HFFc6 (cell line): ENCODE data around the gene ADCY4. TPM values are rescaled to one million over a fixed set of nuclear protein-coding genes. Genes with fewer than 3 reads are reported as not detected.
A peak's percentile ranks its signal among the peaks of the same experiment; 100 is the strongest.

Experiments used
- DNase-seq: peaks from one replicate; pipeline ENCODE4 v3.0.0-alpha.2; 2018
- H3K27ac Mint-ChIP-seq: 2 replicates; pipeline ENCODE4 v1.8.0; 2020; ENCODE audit warnings: mild to moderate bottlenecking, mixed read lengths
- H3K27me3 Mint-ChIP-seq: 2 replicates; pipeline ENCODE4 v1.8.0; 2021; ENCODE audit warnings: mild to moderate bottlenecking, moderate library complexity, mixed read lengths; ENCODE audit not compliant: insufficient read depth
- H3K36me3 Mint-ChIP-seq: 2 replicates; pipeline ENCODE4 v1.8.0; 2021; ENCODE audit warnings: low read depth, mixed read lengths
- H3K4me1 Mint-ChIP-seq: 2 replicates; pipeline ENCODE4 v1.8.0; 2020; ENCODE audit warnings: low read depth, mixed read lengths
- H3K4me3 Mint-ChIP-seq: 2 replicates; pipeline ENCODE4 v1.8.0; 2020; ENCODE audit warnings: mild to moderate bottlenecking, moderate library complexity, mixed read lengths
- H3K9me3 Mint-ChIP-seq: 2 replicates; pipeline ENCODE4 v1.8.0; 2020; ENCODE audit warnings: mild to moderate bottlenecking, mixed read lengths
- total RNA-seq, 6 experiments: library from RNA; stranded (reverse); fragmentation: NEBNext Ultra II Directional; extraction: Animal tissue kit (Norgen Biotek cat#: 25700); gene quantifications; 2 replicates in 1 of 6; 3 replicates in 5 of 6; pipeline ENCODE4 v1.2.3, GENCODE V29; 2021
- TF ChIP-seq, protein P1 (sequence below): fragments of 200-600 bp; sonication (generic); IDR thresholded peaks from 2 replicates; pipeline ENCODE4 v1.5.0; 2021; ENCODE audit warnings: antibody characterized with exemption, mild to moderate bottlenecking

The ADCY4 gene
- total RNA-seq, 6 experiments from 2014 or later: 0.25 to 0.41 (median 0.34) TPM; not detected in 3

GRCh38 chr14:24317141-24317928 lies 17.5 kb downstream of the ADCY4 start:
- Mint-ChIP-seq H3K36me3 (no peaks in the 10 kb centered on the region), H3K4me1 (peaks cover 15% of the 10 kb centered on the region), H3K4me3 (no peak overlapping the region), H3K9me3 (no peaks in the 10 kb centered on the region), H3K27me3 (peaks cover 26% of the 10 kb centered on the region), H3K27ac (peak overlapping the region; percentile 67)
- peak; percentile 45 for DNase-seq
- TF ChIP-seq, protein P1, sequence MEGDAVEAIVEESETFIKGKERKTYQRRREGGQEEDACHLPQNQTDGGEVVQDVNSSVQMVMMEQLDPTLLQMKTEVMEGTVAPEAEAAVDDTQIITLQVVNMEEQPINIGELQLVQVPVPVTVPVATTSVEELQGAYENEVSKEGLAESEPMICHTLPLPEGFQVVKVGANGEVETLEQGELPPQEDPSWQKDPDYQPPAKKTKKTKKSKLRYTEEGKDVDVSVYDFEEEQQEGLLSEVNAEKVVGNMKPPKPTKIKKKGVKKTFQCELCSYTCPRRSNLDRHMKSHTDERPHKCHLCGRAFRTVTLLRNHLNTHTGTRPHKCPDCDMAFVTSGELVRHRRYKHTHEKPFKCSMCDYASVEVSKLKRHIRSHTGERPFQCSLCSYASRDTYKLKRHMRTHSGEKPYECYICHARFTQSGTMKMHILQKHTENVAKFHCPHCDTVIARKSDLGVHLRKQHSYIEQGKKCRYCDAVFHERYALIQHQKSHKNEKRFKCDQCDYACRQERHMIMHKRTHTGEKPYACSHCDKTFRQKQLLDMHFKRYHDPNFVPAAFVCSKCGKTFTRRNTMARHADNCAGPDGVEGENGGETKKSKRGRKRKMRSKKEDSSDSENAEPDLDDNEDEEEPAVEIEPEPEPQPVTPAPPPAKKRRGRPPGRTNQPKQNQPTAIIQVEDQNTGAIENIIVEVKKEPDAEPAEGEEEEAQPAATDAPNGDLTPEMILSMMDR: no peak

DNA sequence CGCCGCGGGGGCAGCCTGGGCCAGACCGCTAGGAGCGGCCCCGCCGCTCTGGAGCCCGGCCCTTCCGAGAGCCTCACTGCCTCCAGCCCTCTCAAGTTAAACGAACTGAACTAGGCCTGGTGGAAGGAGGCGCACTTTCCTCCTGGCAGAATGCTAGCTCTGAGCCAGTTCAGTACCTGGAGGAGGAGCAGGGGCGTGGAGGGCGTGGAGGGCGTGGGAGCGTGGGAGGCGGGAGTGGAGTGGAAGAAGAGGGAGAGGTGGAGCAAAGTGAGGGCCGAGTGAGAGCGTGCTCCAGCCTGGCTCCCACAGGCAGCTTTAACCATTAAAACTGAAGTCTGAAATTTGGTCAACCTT lies 18.3 kb downstream of the ADCY4 start:
- Mint-ChIP-seq H3K36me3 (no peaks in the 10 kb centered on the region), H3K27ac (no peak overlapping the region), H3K27me3 (peaks cover 26% of the 10 kb centered on the region), H3K9me3 (no peaks in the 10 kb centered on the region), H3K4me1 (peaks cover 15% of the 10 kb centered on the region), H3K4me3 (no peak overlapping the region)
- no peak for DNase-seq
- TF ChIP-seq, protein P1: no peak

DNA sequence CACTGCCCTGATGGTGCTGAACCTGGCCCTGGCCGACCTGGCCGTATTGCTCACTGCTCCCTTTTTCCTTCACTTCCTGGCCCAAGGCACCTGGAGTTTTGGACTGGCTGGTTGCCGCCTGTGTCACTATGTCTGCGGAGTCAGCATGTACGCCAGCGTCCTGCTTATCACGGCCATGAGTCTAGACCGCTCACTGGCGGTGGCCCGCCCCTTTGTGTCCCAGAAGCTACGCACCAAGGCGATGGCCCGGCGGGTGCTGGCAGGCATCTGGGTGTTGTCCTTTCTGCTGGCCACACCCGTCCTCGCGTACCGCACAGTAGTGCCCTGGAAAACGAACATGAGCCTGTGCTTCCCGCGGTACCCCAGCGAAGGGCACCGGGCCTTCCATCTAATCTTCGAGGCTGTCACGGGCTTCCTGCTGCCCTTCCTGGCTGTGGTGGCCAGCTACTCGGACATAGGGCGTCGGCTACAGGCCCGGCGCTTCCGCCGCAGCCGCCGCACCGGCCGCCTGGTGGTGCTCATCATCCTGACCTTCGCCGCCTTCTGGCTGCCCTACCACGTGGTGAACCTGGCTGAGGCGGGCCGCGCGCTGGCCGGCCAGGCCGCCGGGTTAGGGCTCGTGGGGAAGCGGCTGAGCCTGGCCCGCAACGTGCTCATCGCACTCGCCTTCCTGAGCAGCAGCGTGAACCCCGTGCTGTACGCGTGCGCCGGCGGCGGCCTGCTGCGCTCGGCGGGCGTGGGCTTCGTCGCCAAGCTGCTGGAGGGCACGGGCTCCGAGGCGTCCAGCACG lies 18.9 kb downstream of the ADCY4 start:
- peaks cover 26% of the 10 kb centered on the region for H3K27me3 Mint-ChIP-seq
- no peak overlapping the region for H3K27ac Mint-ChIP-seq
- no peak for DNase-seq
- TF ChIP-seq, protein P1: no peak
- no peaks in the 10 kb centered on the region for H3K36me3 Mint-ChIP-seq
- H3K4me3 Mint-ChIP-seq: no peak overlapping the region
- no peaks in the 10 kb centered on the region for H3K9me3 Mint-ChIP-seq
- peaks cover 15% of the 10 kb centered on the region for H3K4me1 Mint-ChIP-seq

GRCh38 chr14:24315243-24315806 lies 19.5 kb downstream of the ADCY4 start:
- H3K27me3 Mint-ChIP-seq: peaks cover 24% of the 10 kb centered on the region
- no peaks in the 10 kb centered on the region for H3K9me3 Mint-ChIP-seq
- TF ChIP-seq, protein P1: no peak
- H3K36me3 Mint-ChIP-seq: no peaks in the 10 kb centered on the region
- no peak overlapping the region for H3K4me3 Mint-ChIP-seq
- DNase-seq: no peak
- peaks cover 17% of the 10 kb centered on the region for H3K4me1 Mint-ChIP-seq
- H3K27ac Mint-ChIP-seq: no peak overlapping the region

GRCh38 chr14:24314377-24315193 lies 20.3 kb downstream of the ADCY4 start:
- H3K4me3 Mint-ChIP-seq: no peak overlapping the region
- no peaks in the 10 kb centered on the region for H3K9me3 Mint-ChIP-seq
- no peak for DNase-seq
- H3K27ac Mint-ChIP-seq: no peak overlapping the region
- peaks cover 18% of the 10 kb centered on the region for H3K27me3 Mint-ChIP-seq
- H3K4me1 Mint-ChIP-seq: peaks cover 25% of the 10 kb centered on the region
- TF ChIP-seq, protein P1: no peak
- H3K36me3 Mint-ChIP-seq: peaks cover under 1% of the 10 kb centered on the region
